Adrenal gland (tissue), 12 donors: ENCODE data around the gene OAT. TPM values are rescaled to one million over a fixed set of nuclear protein-coding genes. Genes with fewer than 3 reads are reported as not detected.

ENCODE experiments used
- DNase-seq, 7 donors: peaks; one replicate each; pipeline ENCODE4 v3.0.0-alpha.2; 2019 to 2020
- H3K27ac ChIP-seq, 5 donors: fragments of 200-600 bp; sonication (generic) in 4 of 5; 1 replicate in 3 of 5; 2 replicates in 2 of 5; pipeline versions ENCODE4 v1.5.1 to v1.8.0; 2016 to 2020; ENCODE audit warnings: mild to moderate bottlenecking in 1 of 5
- H3K27me3 ChIP-seq: fragments of 200-600 bp; 2 replicates; pipeline ENCODE4 v1.8.0; 2021
- H3K36me3 ChIP-seq, 2 donors: fragments of 200-600 bp; replicated peaks in 1 of 2; 1 replicate in 1 of 2; 2 replicates in 1 of 2; pipeline versions ENCODE4 v1.5.1 to v1.8.0; 2018 to 2022
- H3K4me1 ChIP-seq, 2 donors: fragments of 200-600 bp; replicated peaks in 1 of 2; 1 replicate in 1 of 2; 2 replicates in 1 of 2; pipeline versions ENCODE4 v1.5.1 to v1.8.0; 2018 to 2021
- H3K4me3 ChIP-seq, 4 donors: fragments of 200-600 bp; sonication (generic) in 3 of 4; one replicate each; pipeline ENCODE4 v1.5.1; 2016 to 2018
- H3K9me3 ChIP-seq, 3 donors: fragments of 200-600 bp; sonication (generic) in 1 of 3; replicated peaks in 1 of 3; 1 replicate in 2 of 3; 2 replicates in 1 of 3; pipeline versions ENCODE4 v1.5.1 to v1.8.0; 2016 to 2021
- POLR2A ChIP-seq, 2 donors: fragments of 450-650 bp; IDR thresholded peaks; one replicate each; pipeline ENCODE4 v1.6.1; 2017; ENCODE audit warnings: antibody characterized with exemption in 2 of 2, mild to moderate bottlenecking in 2 of 2, moderate library complexity in 1 of 2
- WGBS, 4 donors: extraction: QIAGEN DNeasy Blood & Tissue Kit in 2 of 4; methylation state at CpG; one replicate each; pipeline versions ENCODE4 v1.1.5 to v1.1.7; 2013 to 2017; 5-methylcytosine and 5-hydroxymethylcytosine counted together
- intact Hi-C, 2 donors: fragments of 100-400 bp; cut with DNase I; formaldehyde crosslinking; loops; one replicate each; pipeline versions ENCODE4 v1.14.1 to v1.15.0; 2022 to 2023
- polyA plus RNA-seq, 3 donors: library from polyadenylated mRNA; stranded (reverse); fragments of 200-250 nt in 2 of 3; fragments of 350-450 nt in 1 of 3; fragmentation: Illumina TruSeq in 1 of 3; extraction: RNeasy Lipid Tissue Mini Kit (QIAGEN cat#74804) in 1 of 3; gene quantifications; one replicate each; pipeline ENCODE4 v1.2.3, GENCODE V29; 2013 to 2014
- total RNA-seq, 9 donors: library from RNA; depleted of rRNA in 4 of 9; stranded (reverse); fragments of >200 nt in 4 of 9; fragments of 120-200 nt in 1 of 9; fragmentation: NEBNext Ultra II Directional in 1 of 9; extraction: Animal tissue kit (Norgen Biotek cat#: 25700) in 1 of 9; gene quantifications; one replicate each; pipeline versions ENCODE4 v1.1.0 to v1.2.4, GENCODE V29; 2013 to 2023
- TF ChIP-seq, protein P1 (sequence below), 6 experiments: fragments of 450-650 bp in 4 of 6; fragments of 200-600 bp in 2 of 6; sonication (generic) in 1 of 6; IDR thresholded peaks; 1 replicate in 5 of 6; 2 replicates in 1 of 6; pipeline versions ENCODE4 v1.5.1 to v1.8.0; 2016 to 2021; ENCODE audit warnings: antibody characterized with exemption in 6 of 6, mild to moderate bottlenecking in 2 of 6, moderate library complexity in 1 of 6
- donor health status: healthy with polysubstance abuse.
- donor health status: Bipolar disorder and iron deficiency.
- donor health status: DM: yes; HTN: yes; CAD: no.
- donor health status: DM: no; HTN: no; CAD: no.
- donor health status: DM: no; HTN: no; CAD: no.
- donor health status: DM: yes; HTN: yes; CAD: no.

The OAT gene
- total and polyA plus RNA-seq, 12 donors: 39.7 to 244 (median 159) TPM

GRCh38 chr10:124450783-124451057 lies 32.0 kb upstream of the OAT start:
- H3K27me3 ChIP-seq: peaks cover 61% of the 10 kb centered on the region
- no peak overlapping the region for H3K27ac ChIP-seq
- H3K36me3 ChIP-seq: no peaks in the 10 kb centered on the region
- WGBS, 4 donors: 23 to 29% (median 29%) methylated on average over 1 to 5 of the region's 5 CpGs
- intact Hi-C loops: no loop called here
- no peak overlapping the region for H3K4me3 ChIP-seq
- TF ChIP-seq, protein P1, sequence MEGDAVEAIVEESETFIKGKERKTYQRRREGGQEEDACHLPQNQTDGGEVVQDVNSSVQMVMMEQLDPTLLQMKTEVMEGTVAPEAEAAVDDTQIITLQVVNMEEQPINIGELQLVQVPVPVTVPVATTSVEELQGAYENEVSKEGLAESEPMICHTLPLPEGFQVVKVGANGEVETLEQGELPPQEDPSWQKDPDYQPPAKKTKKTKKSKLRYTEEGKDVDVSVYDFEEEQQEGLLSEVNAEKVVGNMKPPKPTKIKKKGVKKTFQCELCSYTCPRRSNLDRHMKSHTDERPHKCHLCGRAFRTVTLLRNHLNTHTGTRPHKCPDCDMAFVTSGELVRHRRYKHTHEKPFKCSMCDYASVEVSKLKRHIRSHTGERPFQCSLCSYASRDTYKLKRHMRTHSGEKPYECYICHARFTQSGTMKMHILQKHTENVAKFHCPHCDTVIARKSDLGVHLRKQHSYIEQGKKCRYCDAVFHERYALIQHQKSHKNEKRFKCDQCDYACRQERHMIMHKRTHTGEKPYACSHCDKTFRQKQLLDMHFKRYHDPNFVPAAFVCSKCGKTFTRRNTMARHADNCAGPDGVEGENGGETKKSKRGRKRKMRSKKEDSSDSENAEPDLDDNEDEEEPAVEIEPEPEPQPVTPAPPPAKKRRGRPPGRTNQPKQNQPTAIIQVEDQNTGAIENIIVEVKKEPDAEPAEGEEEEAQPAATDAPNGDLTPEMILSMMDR (IDR thresholded peaks at IDR 0.05): no peak
- no peak for TF ChIP-seq POLR2A (IDR thresholded peaks at IDR 0.05)
- DNase-seq: no peak
- H3K4me1 ChIP-seq: peaks cover 7 to 30% of the 10 kb centered on the region in 2 donors
- H3K9me3 ChIP-seq: no peaks in the 10 kb centered on the region

DNA sequence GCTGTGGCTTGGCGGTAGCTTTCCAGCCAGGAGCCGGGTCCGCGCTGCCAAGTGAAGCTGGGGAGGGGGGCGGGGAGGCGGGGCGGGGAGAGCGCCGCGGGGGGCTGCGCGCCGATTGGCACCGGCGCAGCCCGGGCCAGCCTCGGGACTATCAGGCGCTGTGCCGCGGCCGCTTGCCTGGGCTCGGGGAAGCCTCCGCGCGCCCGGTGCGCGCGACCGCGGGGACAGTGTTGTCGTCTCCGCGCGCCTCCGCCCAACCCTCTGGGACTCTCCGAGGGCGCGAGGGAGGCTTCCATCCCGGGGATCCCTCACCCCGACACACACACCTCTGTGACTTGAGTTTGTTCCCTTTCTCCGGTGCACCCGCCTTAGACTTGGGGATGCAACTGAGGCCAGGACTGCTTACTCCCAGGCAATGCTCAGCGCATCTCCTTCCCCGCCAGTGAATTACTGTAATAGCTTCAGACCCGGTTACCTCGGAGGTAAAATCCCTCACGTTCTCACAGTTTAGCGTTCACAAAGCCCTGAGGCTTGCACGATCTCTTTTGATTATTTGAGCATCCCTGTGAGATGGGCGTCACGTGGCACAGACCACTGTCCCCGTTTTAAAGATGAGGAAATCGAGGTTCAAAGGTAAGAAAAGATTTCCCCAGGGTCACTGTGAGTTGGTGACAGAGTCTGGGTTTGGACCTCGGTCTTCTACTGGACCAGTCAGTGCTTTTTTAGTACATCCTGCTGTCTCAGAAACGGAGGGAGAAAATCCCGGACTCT lies 31.5 kb upstream of the OAT start, which contains the start of gene NKX1-2:
NKX1-2 (minus strand) TSS at position 24 of the 771 bp plus-strand sequence. CDS start 92 bp downstream, outside the sequence.
- Histone ChIP-seq H3K4me3 (peak within 1 kb of the TSS in 1 of 4 donors; percentile 36), H3K36me3 (no peaks in the 10 kb centered on the region), H3K9me3 (no peaks in the 10 kb centered on the region), H3K4me1 (peaks cover 7 to 30% of the 10 kb centered on the region in 2 donors), H3K27me3 (peaks cover 61% of the 10 kb centered on the region), H3K27ac (no peak within 1 kb of the TSS)
- 3 to 11% (median 4%) methylated on average over 15 to 54 of the region's 57 CpGs for WGBS, 4 donors
- no peak for DNase-seq
- TF ChIP-seq POLR2A (IDR thresholded peaks at IDR 0.05): no peak
- TF ChIP-seq, protein P1 (IDR thresholded peaks at IDR 0.05): no peak
- intact Hi-C loops: no loop called here

- Histone ChIP-seq H3K27me3 (peaks cover 67% of the 10 kb centered on the region), H3K9me3 (no peaks in the 10 kb centered on the region), H3K4me1 (peaks cover 7 to 30% of the 10 kb centered on the region in 2 donors), H3K4me3 (peak overlapping the region in 1 of 4 donors; percentile 36), H3K36me3 (no peaks in the 10 kb centered on the region), H3K27ac (no peak overlapping the region)
- DNase-seq: no peak
- no peak for TF ChIP-seq POLR2A (IDR thresholded peaks at IDR 0.05)
- TF ChIP-seq, protein P1 (IDR thresholded peaks at IDR 0.05): no peak
- intact Hi-C loops: no loop called here
- 1 to 5% (median 2%) methylated on average over 10 to 59 of the region's 59 CpGs for WGBS, 4 donors
Observed at GRCh38 chr10:124449170-124450011, 30.7 kb upstream of the OAT start.

DNA sequence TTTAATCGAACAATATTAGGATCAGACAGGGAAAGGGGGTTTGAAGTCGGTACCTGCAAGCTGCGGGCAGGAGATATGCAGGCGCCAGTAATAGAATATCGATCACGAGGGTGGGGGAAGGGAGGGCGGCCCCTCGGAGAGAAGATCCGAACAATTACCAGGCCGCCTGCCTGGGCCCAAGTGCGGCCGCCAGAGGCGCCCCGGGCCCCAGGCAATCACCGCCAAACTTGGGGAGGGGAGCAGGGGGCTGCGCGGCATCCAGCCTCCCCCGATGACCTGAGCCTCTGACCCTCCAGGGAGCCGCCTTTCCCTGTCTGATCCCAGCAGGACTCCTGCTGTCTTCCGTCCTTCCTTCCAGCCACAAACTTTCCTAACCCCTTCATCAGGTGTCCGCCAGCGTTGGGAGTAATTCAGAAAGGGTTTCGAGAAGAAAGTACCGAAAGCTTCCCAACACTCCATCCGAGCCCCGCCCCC lies 30.0 kb upstream of the OAT start:
- H3K9me3 ChIP-seq: no peaks in the 10 kb centered on the region
- WGBS, 4 donors: 3 to 6% (median 4%) methylated on average over 24 to 26 of the region's 26 CpGs
- no peak overlapping the region for H3K27ac ChIP-seq
- no peak overlapping the region for H3K4me3 ChIP-seq
- DNase-seq: no peak
- peaks cover 71% of the 10 kb centered on the region for H3K27me3 ChIP-seq
- no peaks in the 10 kb centered on the region for H3K36me3 ChIP-seq
- intact Hi-C loops: no loop called here
- H3K4me1 ChIP-seq: peaks cover 7 to 30% of the 10 kb centered on the region in 2 donors
- TF ChIP-seq, protein P1 (IDR thresholded peaks at IDR 0.05): no peak
- no peak for TF ChIP-seq POLR2A (IDR thresholded peaks at IDR 0.05)
